Fibroblast of lung (primary cell): ENCODE results near the gene ATP5MG.

Experiments
- CTCF ChIP-seq, 2 donors: IDR thresholded peaks in 1 of 2; conservative IDR thresholded peaks in 1 of 2; 1 replicate in 1 of 2; 2 replicates in 1 of 2; pipeline ENCODE4 v1.5.1; 2011 to 2012; ENCODE audit warnings: low read length in 2 of 2, control low read depth in 1 of 2, inconsistent platforms in 1 of 2, low read depth in 1 of 2, mild to moderate bottlenecking in 1 of 2
- EZH2 ChIP-seq: IDR thresholded peaks from 2 replicates; pipeline ENCODE4 v1.5.1; 2012; ENCODE audit warnings: low read length, control low read depth, mild to moderate bottlenecking; ENCODE audit errors: missing control alignments

GRCh38 chr11:118375978-118376377 lies 25.4 kb upstream of the ATP5MG start:
- TF ChIP-seq CTCF (conservative IDR thresholded peaks at IDR 0.05 in 1 of 2, IDR thresholded peaks at IDR 0.05 in 1 of 2; ENCODE audit: low read depth in 1 of 2, low read length in 2 of 2) = no peak
- no peak for TF ChIP-seq EZH2
